ENCODE measurements around the gene C10orf90. TPM values are rescaled to one million over a fixed set of nuclear protein-coding genes. Genes with fewer than 3 reads are reported as not detected.

The C10orf90 gene
- total RNA-seq, 1 donor from 2014 or later: not detected

DNA sequence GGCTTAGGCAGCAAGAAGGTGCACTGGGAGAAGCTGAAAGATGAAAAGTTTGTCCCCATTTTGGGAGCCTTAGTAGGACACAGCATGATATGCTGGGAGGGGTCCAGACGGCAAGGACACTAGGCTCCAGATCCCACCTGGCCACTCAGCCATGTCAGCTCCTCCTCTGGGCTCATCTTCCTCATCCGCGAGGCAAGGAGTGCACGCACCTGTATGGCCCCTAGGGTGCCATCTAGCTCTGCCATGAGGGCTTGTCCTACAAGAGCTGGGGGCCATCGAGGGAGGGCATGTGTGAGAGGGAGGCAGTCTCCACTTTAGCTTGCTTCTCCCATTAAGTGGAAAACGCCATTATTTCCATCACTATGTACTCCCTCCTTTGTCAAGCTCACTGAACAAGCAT lies 146.0 kb downstream of the C10orf90 start:
- Histone ChIP-seq H3F3A (ENCODE audit: low read depth) (no peaks in the 10 kb centered on the region), H3K36me3 (no peaks in the 10 kb centered on the region), H3K9ac (no peak overlapping the region), H3K9me3 (ENCODE audit: low read depth) (no peaks in the 10 kb centered on the region), H3K4me2 (no peak overlapping the region), H3K4me3 (no peak overlapping the region), H4K20me1 (ENCODE audit: low read depth) (no peaks in the 10 kb centered on the region), H3K27ac (no peak overlapping the region), H2AFZ (replicated peaks) (no peak overlapping the region), H3K27me3 (no peaks in the 10 kb centered on the region), H3K4me1 (peaks cover 3% of the 10 kb centered on the region), H3K79me2 (ENCODE audit: low read depth) (no peaks in the 10 kb centered on the region)
- Mint-ChIP-seq H3K4me3 (no peak overlapping the region), H3K4me1 (peaks cover 13% of the 10 kb centered on the region), H3K27me3 (ENCODE audit: insufficient read depth, low read depth) (peaks cover 15% of the 10 kb centered on the region), H3K27ac (no peak overlapping the region), H3K36me3 (no peaks in the 10 kb centered on the region), H3K9me3 (peaks cover 3% of the 10 kb centered on the region)
- TF ChIP-seq, protein P1, sequence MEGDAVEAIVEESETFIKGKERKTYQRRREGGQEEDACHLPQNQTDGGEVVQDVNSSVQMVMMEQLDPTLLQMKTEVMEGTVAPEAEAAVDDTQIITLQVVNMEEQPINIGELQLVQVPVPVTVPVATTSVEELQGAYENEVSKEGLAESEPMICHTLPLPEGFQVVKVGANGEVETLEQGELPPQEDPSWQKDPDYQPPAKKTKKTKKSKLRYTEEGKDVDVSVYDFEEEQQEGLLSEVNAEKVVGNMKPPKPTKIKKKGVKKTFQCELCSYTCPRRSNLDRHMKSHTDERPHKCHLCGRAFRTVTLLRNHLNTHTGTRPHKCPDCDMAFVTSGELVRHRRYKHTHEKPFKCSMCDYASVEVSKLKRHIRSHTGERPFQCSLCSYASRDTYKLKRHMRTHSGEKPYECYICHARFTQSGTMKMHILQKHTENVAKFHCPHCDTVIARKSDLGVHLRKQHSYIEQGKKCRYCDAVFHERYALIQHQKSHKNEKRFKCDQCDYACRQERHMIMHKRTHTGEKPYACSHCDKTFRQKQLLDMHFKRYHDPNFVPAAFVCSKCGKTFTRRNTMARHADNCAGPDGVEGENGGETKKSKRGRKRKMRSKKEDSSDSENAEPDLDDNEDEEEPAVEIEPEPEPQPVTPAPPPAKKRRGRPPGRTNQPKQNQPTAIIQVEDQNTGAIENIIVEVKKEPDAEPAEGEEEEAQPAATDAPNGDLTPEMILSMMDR (IDR thresholded peaks at IDR 0.05): no peak
- TF ChIP-seq EZH2 (IDR thresholded peaks at IDR 0.05) (no peak), EZH2phosphoT487 (IDR thresholded peaks at IDR 0.05) (no peak)
- no peak for DNase-seq (ENCODE audit: low spot score)

DNA sequence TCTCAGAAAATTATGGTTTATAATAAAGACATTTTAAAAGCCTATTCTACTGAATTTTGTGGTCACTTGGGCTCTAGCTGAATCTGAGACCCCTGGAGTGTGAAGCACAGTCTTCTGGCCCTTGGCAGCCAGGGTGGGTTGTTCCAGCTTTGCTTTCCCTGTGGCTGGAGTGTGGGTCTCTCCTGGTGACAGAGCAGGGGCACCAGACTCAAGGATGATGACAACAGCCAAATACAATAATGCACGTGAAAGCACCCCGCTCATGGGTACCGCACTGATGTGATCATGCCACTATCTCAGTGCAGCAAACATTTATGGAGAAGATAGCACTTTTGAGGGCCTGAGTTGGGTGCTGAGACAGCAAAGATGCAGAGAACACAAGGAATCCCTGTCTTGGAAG lies 147.4 kb downstream of the C10orf90 start:
- Histone ChIP-seq H3K4me3 (no peak overlapping the region), H3K4me2 (no peak overlapping the region), H3K27ac (no peak overlapping the region), H4K20me1 (ENCODE audit: low read depth) (no peaks in the 10 kb centered on the region), H3F3A (ENCODE audit: low read depth) (no peaks in the 10 kb centered on the region), H3K4me1 (peaks cover 3% of the 10 kb centered on the region), H3K79me2 (ENCODE audit: low read depth) (no peaks in the 10 kb centered on the region), H3K27me3 (no peaks in the 10 kb centered on the region), H3K36me3 (no peaks in the 10 kb centered on the region), H3K9me3 (ENCODE audit: low read depth) (no peaks in the 10 kb centered on the region), H3K9ac (no peak overlapping the region), H2AFZ (replicated peaks) (no peak overlapping the region)
- DNase-seq (ENCODE audit: low spot score): no peak
- Mint-ChIP-seq H3K4me1 (peaks cover 13% of the 10 kb centered on the region), H3K9me3 (peaks cover 3% of the 10 kb centered on the region), H3K4me3 (no peak overlapping the region), H3K27ac (no peak overlapping the region), H3K27me3 (ENCODE audit: insufficient read depth, low read depth) (peaks cover 17% of the 10 kb centered on the region), H3K36me3 (no peaks in the 10 kb centered on the region)
- TF ChIP-seq EZH2 (IDR thresholded peaks at IDR 0.05): no peak
- TF ChIP-seq, protein P1 (IDR thresholded peaks at IDR 0.05): no peak
- TF ChIP-seq EZH2phosphoT487 (IDR thresholded peaks at IDR 0.05): no peak

DNA sequence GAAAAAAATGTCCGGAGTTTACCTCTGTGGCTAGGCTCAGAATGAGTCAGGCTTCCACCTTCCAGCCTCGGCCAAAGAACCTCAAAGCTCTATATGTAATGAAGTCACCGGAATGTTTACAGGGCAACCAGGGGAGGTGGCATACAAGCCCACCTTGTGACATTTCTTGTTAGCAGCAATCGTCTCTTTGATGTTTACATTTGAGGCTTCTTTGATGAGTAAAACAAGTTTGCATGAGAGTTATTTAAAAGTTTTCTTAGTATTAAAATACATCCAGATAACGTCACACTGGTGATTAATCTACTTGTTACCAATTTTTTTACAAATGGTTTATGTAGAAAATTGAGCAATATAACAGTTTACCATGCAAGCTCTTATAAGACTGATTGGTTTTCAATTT lies 149.1 kb downstream of the C10orf90 start:
- TF ChIP-seq EZH2phosphoT487 (IDR thresholded peaks at IDR 0.05) (no peak), EZH2 (IDR thresholded peaks at IDR 0.05) (no peak)
- TF ChIP-seq, protein P1 (IDR thresholded peaks at IDR 0.05): no peak
- Mint-ChIP-seq H3K4me1 (peaks cover 13% of the 10 kb centered on the region), H3K9me3 (peaks cover 3% of the 10 kb centered on the region), H3K27ac (no peak overlapping the region), H3K27me3 (ENCODE audit: insufficient read depth, low read depth) (peaks cover 17% of the 10 kb centered on the region), H3K4me3 (no peak overlapping the region), H3K36me3 (no peaks in the 10 kb centered on the region)
- Histone ChIP-seq H3K27ac (no peak overlapping the region), H3K36me3 (no peaks in the 10 kb centered on the region), H3K4me1 (peaks cover 3% of the 10 kb centered on the region), H3K4me3 (no peak overlapping the region), H4K20me1 (ENCODE audit: low read depth) (no peaks in the 10 kb centered on the region), H3K9ac (no peak overlapping the region), H3K9me3 (ENCODE audit: low read depth) (no peaks in the 10 kb centered on the region), H2AFZ (replicated peaks) (no peak overlapping the region), H3K79me2 (ENCODE audit: low read depth) (no peaks in the 10 kb centered on the region), H3K27me3 (no peaks in the 10 kb centered on the region), H3K4me2 (no peak overlapping the region), H3F3A (ENCODE audit: low read depth) (no peaks in the 10 kb centered on the region)
- DNase-seq (ENCODE audit: low spot score): no peak

All from neural progenitor cell (in vitro differentiated cells).